ENCODE measurements around the gene NCR2.

The NCR2 gene

DNA sequence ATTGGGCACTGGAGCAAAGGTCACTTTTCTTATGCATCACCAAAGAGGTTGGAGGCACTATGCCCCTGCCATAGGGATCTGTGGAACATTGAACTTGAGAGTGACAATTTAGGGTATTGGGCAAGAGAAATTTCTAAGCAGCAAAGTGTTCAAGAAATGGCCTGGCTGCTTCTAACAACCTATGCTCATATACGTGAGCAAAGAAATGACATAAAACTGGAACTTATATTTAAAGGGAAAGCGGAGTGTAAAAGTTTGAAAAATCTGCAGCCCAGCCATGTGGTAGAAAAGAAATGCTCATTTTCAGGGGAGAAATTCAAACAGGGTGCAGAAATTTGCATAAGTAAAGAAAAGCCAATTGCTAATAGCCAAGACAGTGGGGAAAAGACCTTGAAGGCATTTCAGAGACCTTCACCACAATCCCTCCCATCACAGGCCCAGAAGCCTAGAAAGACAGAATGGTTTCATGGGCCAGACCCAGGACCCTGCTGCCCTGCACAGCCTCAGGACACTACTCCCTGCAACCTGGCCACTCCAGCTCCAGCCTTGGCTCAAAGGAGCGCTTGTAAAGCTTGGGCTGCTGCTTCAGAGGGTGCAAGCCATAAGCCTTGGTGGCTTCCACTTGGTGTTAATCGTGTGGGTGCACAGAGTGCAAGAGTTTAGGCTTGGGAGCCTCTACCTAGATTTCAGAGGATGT lies 24.4 kb downstream of the NCR2 start:
- no peak for DNase-seq

DNA sequence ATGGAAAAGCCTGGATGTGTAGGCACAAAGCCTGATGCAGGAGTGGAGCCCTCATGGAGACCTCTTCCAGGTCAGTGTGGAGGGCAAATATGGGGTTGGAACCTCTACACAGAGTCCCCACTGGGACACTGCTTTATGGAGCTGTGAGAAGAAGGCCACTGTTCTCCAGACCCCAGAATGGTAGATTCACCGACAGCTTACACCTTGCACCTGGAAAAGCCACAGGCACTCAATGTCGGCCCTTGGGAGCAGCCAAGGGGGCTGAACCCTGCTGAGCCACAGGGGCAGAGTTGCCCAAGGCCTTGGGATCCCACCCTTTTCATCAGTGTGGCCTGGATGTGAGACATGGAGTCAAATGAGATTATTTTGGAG lies 24.9 kb downstream of the NCR2 start:
- no peak for DNase-seq

DNA sequence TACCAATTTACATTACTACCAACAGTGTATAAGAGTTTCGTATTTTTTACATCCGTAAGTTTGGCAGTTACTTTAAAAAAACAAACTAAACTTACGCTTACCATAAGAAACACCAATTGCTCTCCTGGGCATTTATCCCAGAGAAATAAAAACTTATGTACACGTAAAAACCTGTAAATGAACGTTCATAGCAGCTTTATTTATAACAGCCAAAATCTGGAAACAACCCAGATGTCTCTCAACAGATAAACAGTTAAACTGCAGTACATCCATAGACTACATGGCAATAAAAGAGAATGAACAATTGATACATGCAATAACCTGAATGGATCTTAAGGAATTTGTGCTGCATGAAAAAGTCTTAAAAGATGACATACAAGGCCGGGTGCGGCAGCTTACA lies 30.7 kb downstream of the NCR2 start:
- no peak for DNase-seq

DNA sequence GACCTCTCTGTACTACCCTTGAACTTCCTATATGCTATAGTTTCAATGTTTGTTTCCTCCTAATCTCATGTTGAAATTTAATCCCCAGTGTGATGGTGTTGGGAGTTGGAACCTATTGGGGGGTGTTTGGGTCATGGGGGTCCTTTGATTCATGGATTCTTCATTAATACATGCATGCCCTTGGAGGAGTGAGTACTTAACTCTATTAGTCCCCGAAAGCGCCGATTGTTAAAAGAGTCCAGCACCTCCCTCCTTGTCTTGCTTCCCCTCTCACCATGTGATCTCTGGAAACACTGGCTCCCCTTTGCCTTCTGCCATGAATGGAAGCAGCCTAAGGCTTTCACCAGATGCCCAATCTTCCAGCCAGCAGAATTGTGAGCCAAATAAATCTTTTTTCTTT lies 31.7 kb downstream of the NCR2 start:
- DNase-seq: no peak

DNA sequence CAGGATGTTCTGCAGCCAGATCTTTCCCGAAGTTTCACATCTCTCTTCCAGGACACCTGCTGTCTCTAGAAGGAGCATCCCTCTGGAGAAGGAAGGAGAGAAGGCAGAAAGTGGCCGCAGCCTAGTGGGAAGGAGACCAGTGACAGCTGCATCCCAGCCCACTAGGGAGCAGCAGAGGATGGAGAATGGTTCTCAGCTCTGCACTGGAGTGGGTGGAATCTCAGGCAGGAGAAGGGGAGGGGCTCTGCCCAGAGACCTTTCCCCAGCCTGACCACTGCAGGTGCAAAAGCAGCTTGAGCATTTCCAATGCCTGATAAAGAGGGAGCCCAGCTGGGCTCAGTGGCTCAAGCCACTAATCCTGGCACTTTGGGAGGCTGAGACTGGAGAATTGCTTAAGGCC lies 32.3 kb downstream of the NCR2 start:
- DNase-seq: no peak

DNA sequence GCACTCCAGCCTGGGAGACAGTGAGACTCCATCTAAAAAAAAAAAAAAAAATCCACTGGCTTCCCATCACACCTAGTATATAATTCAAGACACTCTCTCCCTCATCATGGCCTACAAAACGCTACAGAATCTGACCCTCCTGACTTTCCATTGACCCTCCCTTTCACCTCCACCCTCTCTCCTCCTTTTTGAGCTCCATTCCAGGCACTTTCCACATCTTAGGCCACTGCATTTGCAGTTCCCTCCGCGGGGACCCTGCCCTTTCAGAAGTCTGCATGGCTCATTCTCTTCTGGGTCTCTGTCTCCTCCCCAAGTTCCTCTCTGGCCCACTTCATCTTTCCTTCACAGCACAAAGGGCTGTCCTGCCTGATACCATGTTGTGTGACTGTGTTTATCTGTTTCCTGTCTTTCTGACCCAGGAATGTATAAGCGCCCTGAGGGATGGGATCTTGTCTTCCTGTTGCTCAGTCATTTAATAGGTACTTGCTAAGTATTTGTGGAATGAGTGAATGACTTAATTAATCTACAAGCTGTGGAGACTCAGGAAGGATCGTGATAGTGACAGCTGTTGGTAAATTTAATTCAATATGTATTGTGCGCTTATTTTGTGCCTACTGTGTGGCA lies 35.2 kb downstream of the NCR2 start:
- DNase-seq: no peak

DNA sequence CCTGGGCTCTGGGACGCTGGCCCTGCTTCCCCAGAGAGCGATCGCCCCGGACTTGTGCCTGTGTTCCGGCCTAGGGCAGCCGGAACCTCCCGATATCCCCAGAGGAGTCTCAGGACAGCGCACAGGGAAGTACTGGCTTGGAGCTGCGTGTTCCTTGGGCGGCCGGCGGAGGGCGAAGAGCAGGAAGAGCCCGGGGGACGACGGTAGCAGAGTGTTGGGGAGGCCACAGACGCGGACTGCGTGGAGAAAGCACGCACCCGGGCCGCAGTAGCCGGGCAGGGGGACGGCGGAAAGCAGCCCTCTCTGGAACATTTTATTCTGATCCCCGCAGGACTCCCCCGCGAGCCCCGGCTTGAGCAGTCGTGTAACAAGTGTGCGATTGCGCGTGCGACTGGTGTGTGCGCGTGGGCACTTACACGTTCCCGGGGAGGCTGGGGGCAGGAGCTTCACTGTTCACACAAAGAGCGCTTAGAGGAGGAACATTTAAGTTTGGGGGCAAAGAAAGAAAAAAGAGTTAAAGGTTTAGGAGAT lies 36.1 kb downstream of the NCR2 start:
- DNase-seq: no peak

DNA sequence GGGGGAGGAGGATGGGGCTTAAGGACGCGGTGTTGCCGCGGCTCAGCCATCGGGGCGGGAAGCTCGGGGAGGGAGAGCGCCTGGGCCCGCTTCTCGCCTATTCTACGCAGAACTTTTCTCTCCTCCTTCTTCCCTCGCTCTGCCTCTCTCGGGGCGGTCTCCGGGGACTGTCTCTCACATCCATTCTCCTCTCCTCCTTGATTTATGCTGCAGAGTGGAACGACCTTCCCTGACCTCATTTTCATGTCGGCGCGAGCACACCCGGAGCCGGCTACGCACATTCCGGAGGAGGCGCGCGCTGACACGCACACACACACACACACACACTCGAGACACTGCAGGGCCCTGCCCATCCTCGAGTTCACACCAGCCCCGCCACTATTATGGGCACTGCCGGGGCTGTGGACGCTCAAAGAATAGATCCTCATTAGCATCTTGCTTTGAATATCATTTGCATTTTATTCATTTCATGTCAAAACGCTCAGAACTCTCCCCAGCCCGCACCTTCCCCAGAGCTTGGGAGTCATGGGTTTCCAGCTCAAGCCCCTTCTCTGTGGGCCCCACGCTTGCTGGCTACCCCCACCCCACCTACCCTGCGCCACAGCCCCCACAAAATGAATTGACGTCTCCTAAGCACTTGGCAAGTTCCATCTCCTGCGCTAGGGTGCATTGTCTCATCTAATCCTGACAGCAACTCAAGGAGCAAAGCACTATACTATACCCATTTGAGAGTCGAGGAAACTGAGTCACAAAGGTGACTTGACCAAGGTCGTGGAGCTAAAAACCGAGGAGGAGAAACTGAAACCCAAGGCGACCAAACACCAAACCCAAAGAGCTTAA lies 36.8 kb downstream of the NCR2 start:
- no peak for DNase-seq

DNA sequence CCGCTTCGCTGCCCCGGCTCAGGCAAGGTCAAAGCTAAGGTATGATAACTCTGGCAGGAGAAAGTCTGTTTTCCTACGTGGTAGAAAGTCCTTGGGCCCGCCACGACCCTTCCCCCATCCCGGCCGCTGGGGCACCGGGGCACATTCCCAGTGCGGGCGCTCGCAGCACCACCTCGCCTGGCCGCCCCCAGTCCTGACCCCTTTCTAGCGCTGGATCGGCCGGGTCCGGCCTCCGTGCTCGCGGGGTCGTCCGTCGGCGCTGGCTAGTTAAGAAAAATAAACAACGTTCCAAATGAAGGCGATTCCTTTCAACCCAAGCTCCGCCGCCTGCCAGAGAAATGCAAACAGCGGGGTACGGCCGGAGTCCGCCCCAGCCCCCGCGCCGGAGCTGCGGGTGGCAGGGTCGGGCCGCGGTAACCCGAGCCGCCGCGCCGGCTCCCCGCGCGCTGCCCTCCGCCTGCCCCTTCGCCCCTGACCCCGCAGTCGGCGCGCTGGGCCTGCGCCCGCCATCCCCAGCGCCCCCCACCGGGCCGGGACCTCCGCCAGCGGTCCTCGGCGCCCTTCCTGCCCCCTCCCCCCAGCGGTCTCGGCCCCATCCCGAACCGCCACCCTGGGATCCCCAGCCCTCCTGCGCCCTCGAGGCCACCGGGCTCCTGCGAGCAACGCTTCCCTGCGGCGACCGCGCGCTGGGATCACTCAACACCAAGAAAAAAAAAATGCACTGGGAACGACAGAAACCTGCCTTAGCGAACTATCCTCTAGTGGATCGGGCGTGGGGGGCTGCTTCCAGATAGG lies 37.6 kb downstream of the NCR2 start:
- no peak for DNase-seq

DNA sequence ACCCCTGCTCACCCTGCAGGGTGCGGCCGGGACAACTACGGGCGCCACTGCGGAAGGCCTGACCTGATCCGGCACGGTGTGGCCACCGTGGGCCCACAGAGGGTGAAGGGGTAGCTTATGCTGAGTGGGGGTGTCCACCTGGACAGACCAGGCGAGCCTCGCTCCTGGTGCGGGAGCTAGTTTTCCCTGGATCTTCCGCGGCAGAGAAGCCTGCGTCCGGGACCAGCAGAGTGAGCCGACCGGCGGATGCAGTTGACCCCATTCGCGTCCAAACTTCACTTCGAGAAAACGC lies 38.2 kb downstream of the NCR2 start:
- DNase-seq: no peak

DNA sequence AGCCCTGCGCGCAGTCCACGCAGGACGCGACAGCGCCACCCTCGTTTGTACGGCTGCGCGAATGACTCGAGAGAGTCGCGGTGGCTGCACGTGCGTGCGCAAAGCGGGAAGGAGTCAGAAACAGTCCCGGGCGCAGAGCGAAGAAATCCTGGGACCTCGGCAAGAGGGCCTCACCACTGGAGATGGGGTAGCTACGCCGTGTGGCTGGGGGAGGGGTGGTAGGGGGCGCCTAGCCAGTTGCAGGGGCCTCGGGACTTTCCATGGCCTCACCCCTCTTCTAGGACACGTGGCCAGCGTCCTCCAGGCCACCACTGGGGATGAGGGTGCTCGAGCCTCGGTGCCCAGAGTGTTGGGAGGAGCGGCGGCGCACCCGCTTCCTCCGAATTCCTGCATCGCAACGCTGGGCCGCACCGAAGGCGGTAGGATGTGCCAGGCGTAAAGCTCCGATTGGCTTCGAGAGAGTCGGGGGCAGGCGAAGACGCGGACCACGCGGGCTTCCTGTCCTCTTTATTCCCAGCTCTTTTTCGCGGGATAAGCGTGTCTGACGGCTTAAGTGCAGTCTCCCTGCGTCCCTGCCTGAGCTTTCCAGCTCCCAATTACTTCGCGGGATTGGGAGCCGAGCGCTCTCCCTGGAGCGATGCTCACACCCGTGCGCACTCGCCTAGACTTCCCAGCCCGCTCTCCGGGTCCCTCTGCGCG lies 38.7 kb downstream of the NCR2 start:
- DNase-seq: no peak

DNA sequence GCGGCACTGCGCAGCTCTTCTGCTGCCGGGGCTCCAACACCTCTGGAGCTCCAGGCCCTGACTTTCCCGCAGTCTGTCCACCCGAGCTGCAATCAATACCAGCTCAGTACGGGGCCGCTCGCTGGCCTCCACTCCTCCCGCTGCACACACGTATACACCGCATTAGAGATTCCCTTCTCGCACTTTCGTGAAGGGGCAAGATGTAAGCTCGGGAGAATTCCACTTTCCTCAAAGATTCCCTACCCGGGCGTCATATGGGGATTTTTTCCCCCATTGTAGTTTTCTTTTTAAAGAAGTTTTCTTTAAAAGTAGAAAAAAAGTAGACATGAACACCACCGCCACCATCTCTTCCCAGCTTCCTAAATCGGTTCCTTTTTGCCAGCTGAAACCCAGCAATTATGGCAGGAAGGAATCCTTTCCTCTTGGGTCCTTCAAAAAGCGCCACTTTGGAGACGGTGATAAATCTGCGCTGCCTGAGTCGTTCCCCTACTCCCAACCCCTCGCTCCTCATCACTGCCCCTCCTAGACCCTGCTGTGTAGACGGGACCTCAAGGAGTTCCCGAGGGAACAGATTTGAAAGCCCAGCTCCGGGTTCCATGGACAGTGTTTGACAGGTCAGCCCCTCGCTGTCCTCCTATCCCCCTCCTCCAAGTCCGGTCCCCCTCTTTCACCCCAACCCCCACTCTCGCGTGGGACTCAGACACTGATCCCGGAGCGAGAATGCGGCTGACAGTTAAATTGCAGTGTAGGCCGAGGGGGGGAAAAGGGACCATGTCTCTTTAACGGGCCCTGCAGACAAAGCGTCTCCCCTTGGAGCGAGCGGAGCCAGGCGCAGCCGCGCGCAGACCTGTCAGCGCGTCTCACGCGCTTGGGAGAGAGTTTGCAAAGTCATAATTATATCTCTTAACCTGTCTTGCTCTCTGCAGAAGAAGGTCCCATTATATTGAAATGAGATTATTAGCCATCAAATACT lies 39.5 kb downstream of the NCR2 start:
- DNase-seq: no peak

DNA sequence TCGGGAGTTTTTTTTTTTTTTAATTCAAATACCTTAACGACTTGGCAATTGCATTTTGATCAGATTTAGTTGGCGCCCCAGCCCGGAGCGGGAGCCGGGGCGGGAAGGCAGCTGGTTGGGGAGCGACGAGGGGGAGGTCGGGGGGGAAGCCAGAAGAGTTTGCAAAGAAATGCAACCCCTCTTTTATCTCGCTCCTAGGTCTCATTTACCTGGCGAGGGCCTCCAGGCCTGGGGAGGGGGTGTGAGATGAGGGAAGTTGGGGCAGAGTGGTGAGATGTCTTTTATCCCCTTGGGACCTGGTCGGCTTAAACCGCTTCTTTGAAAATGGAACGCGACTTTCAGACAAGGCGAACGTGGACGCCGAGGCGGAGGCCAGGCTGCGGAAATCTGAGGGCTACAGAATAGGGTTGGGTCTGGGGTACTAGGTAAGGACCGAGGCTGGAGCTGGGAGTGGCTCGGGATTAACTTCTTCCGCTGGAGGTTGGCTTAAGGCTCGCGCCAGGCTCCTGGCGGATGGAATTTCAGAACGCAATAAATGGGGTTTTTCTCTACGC lies 40.3 kb downstream of the NCR2 start:
- DNase-seq: no peak

DNA sequence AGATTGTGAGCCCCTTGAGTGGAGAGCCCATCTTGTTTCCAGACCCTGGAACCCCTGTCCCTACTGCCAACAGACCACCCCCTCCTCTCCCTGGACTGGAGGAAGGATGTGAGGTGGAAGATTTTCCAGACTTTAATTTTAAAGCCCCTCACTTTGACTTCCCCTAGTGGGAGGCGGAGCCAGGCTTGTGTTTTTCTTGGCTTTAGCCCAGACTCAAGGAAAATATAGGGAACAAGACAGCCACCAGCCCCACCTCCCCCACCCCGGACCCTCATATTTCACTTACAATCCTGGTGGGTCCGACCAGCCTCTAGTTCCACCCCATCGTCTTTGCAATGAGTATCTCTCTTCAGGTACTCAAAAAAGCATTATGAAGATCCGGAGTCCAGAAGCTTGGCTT lies 40.8 kb downstream of the NCR2 start:
- DNase-seq: no peak

DNA sequence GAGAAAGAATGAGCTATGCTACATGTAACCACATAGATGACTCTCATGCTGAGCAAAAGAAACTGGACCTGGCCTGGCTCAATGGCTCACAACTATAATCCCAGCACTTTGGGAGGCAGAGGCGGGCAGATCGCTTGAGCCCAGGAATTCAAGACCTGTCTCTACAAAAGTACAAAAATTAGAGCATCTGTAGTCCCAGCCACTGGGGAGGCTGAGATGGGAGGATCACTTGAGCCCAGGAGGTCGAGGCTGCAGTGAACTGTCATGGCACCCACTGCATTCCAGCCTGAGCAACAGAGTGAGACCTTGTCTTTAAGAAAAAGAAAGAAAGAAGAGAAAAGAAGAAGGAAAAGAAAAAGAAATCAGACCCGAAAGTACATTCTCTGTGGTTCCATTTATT lies 41.7 kb downstream of the NCR2 start:
- no peak for DNase-seq

DNA sequence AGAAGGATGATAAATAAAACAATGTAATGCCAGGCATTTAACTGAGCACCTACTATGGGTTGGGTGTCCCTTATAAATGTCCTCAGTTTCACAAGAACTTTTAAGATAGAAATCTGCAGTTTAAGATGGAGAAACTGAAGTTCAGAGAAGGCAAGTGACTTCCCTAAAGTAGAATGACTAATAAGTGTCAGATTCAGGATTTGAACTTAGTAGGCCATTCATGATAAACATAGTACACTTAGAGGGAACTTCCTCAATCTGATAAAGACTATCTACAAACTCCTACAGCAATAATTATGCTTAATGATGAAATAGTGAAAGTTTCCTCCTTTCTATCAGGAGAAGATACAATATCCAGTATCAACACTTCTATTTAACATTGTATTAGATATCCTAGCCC lies 43.9 kb downstream of the NCR2 start:
- no peak for DNase-seq

DNA sequence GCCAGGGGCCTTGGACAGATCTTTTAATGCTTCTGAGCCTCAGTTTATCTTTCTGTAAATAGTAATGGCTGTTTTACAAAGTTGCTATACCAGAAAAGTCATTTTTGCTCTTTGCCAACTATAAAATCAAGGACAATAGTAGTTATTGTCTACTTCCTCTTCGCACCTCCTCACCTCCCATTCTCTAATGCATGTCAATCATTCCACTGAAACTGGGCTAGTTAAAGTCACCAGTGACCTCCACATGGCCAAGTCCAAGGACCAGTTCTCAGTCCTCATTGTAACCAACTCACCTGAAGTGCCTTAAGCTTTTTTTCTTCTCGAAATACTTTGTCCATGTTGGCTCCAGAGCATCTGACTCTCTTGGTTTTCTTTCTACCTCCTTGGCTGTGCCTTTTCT lies 51.2 kb downstream of the NCR2 start:
- DNase-seq: no peak

DNA sequence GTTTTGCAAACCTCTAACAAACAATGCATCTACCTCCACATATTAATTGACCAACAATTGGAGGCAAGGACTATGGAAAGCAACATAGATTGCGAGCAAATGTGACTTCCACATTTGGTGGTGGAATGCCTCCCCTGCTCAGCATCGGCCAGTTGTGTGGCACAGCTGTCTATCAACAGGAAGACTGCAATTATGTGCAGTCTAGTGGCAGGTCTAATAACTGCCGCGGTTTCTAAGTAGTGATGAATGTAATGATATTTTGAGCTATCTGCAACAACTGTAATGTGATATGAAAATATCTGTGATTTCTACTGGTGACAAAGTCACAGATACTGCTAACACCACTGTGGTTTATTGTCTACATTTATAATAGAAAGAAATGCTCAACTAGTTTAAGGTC lies 56.8 kb downstream of the NCR2 start:
- no peak for DNase-seq

DNA sequence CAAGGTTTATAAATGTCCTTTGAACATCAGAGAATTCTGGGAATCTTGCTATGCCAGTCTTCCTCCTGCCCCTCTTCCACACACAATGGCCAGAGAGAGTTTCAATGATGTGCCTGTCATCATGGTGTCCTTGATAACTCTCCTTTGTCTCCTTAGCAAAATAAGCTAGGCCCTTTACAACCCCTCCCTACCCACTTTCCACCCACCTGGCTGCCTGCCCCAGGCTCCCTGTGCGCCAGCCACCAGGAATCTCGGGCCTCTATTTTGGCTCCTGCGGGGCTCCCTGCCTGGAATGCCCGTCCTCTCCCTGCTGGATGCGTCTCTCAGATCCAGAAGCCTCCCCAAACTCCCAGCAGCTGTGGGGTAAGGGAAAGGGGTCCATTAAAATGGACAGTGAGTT lies 60.9 kb downstream of the NCR2 start:
- DNase-seq: no peak

DNA sequence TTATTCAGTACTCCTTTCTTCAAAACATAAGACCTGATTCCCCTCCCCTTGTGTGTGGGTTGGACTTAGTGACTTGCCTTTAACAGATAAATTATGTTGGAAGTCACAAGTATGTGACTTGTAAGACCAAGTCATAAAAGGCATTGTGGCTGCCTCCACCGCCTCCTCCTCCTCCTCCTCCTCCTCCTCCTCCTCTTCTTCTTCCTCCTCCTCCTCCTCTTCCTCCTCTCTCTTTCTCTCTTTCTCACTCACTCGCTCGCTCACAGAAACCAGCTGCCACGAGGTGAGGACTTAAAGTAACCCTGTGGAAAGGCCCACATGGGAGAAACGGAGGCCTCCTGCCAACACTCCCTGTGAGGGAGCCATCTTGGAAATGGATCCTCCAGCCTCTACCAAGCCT lies 64.0 kb downstream of the NCR2 start:
- DNase-seq: no peak
